Endometrium (tissue), 2 donors: Measurements from ENCODE around the gene HS2ST1.
"Not testable (repeated sequence)": the region's sequence is repeated elsewhere in the genome, so short reads cannot be mapped to it uniquely, and the experiment has no call there.

Experiments
- FAIRE-seq: peaks from 2 replicates; lab custom pipeline; 2012; peaks lifted over from hg19 to GRCh38; lab: Jason Lieb, UNC
- donor health status: control.
- donor health status: control.

Gene HS2ST1

GRCh38 chr1:87066708-87067107 lies 152.3 kb downstream of the HS2ST1 start:
- FAIRE-seq: not testable (repeated sequence)

GRCh38 chr1:87072411-87072810 lies 158.0 kb downstream of the HS2ST1 start:
- FAIRE-seq: no peak

DNA sequence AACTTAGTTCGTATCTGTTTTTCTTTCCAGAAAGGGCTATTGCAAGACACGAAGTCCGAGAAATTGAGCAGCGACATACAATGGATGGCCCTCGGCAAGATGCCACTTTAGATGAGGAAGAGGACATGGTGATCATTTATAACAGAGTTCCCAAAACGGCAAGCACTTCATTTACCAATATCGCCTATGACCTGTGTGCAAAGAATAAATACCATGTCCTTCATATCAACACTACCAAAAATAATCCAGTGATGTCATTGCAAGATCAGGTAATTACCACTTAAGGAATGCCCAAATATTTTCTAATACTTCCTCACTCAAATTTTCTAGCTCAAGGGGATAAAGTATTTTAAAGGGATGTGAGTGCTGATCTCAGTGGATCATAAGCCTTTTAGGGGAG lies 158.5 kb downstream of the HS2ST1 start:
- no peak for FAIRE-seq

GRCh38 chr1:87074001-87074795 lies 159.8 kb downstream of the HS2ST1 start:
- peak; percentile 79 for FAIRE-seq

GRCh38 chr1:87077959-87078639 lies 163.7 kb downstream of the HS2ST1 start:
- no peak for FAIRE-seq

DNA sequence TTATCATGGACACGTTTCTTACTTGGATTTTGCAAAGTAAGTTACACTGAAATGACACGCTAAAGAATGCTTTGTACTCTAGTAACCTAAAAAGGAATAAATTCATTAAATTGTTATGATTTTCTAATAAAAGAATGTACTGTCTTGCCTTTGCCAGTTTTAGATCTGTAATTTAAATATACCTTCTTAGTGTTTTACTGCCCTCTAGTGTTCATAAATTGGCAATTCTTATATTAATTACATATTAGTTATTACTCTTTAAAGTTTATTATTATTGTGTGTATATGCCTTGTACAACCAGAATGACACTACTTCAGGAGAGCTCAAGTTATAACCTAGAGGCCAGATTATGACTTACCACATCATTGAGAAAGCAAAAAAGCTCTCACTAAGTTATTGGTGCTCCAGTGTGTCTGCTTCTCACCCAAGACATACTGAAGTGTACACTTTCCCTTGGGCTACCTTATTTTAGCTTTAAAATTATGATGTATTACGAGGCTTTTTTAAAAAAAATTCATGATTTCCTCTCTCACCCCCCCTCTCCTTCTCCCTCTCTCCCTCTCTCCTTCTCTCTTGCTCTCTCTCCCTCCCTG lies 169.9 kb downstream of the HS2ST1 start:
- peak; percentile 93 for FAIRE-seq

DNA sequence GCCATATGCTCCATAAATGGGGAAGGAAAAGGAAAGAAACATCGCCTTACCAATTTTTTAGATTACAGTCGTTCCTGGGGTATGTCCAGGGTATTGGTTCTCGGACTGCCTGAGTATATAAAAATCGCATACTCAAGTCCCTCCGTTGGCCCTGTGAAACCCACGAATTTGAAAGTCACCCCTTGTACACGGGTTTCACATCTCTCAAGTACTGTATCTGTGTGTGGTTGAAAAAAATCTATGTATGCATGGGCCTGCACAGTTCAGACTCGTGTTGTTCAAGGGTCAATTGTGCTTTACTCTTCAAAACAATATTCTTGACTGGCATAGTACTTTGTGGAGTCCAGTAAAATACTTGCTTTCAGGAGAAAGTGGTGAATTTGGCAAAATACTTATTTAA lies 171.7 kb downstream of the HS2ST1 start:
- no peak for FAIRE-seq

DNA sequence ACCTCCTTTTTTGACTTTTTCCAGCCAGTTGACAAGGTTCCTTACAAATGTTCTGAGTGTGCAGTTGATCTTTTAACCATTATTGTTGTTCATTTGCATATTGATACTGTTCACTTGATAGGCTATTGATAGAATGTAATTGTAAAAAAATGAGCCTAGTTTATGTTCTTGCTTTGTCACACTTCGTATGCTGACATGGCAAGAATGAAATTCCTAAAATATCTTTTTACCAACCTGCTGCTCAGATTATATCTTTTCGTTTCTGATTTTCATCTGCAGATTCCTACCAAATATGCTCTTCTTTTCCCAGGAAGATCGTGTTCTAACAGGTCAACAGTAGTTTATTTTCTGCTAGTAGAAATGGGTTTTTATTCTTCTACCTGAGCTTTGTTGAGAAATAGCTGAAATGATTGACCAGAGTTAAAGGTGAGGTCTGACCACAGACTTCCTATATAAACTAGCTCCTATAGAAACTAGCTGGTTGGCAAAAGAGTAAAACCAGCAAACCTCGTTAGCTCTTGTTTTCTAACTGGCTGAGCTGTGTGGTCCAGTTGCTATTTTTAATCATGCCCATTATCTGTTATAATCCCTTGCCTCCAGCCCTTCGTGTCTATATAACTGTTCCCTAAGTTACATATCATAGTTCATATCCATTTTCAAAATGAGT lies 174.8 kb downstream of the HS2ST1 start:
- FAIRE-seq: no peak

GRCh38 chr1:87089823-87090222 lies 175.4 kb downstream of the HS2ST1 start:
- no peak for FAIRE-seq

DNA sequence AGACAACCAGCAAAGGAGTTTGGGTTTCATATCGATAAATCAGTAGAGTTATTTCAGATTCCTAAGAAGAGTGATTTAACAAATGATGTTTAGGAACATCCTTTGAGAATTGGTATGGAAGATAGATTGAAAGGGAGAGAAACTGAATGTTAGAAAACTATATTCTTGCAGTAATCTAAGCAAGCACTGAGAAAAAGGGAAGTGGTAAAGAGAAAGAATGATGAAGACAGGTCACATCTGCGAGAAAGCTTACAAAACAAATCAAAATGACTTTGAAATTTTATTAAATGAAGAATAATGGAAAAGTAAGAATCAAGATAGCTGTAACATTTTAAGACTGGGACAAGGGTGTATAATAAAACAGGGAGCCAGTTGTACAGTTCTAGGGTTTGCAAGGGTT lies 177.0 kb downstream of the HS2ST1 start:
- no peak for FAIRE-seq

- no peak for FAIRE-seq
Observed at GRCh38 chr1:87092846-87093245, 178.4 kb downstream of the HS2ST1 start.

- FAIRE-seq: no peak
Observed at GRCh38 chr1:87093286-87093685, 178.9 kb downstream of the HS2ST1 start.

- no peak for FAIRE-seq
Observed at GRCh38 chr1:87094238-87094637, 179.8 kb downstream of the HS2ST1 start.

- no peak for FAIRE-seq
Observed at GRCh38 chr1:87100271-87100670, 185.8 kb downstream of the HS2ST1 start.

- FAIRE-seq: no peak
Observed at GRCh38 chr1:87103074-87103473, 188.6 kb downstream of the HS2ST1 start.

DNA sequence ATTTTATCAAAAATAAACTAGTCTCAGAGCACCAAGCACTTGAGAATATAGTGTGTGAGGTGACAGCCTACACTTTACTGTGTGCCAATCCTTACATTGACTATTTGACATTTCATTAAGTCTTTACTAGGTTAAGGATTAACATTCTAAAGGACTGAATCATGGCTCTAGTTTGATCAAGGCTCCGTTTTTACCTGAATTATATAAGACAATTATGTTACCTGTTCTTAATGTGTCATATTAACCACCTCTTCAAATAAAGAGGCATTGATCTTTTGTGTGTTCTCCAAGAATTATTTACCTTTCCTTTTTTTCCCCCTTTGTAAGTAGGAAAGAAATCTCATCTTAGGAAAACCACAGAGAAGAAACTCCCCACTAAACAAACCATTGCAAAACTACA lies 189.7 kb downstream of the HS2ST1 start:
- no peak for FAIRE-seq

GRCh38 chr1:87104945-87105344 lies 190.5 kb downstream of the HS2ST1 start:
- no peak for FAIRE-seq

DNA sequence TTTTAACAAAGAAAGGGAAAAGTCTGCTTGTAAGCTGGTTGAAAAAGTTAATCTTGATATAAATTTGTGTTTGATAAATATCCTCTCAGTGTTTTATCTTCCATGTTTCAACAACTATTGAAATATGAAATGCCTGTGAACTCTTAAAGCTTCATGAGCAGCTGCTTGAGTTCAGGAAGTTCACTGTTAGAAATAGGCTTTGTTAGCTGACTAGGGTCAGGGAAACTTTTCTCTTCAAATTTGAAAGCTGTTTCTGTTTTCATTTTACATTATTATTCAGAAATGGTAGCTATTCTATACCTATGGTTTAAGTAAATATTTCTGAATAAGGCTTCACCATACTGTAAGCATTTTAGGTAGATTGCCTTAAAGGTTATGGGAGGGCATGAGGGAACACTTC lies 191.7 kb downstream of the HS2ST1 start:
- FAIRE-seq: no peak

- FAIRE-seq: no peak
Observed at GRCh38 chr1:87106867-87107266, 192.4 kb downstream of the HS2ST1 start.

DNA sequence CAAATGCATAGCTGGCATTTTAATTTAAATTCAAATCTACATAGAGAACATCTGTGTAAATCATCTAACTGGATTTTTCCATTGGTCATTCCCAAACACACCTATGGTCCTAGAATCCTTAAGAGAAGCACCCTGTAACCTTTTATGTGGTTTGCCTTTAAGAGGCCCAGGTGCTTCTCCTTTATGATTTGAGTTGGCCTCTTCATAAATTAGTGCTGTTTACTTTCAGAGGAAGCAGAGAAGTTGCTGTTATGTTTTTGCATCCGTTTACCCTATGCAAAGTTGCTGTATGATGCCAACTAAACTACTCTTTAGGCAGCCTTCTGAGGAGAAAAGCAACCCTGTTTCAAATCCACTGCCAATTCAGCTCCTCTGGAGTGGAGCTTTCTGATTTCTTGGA lies 193.8 kb downstream of the HS2ST1 start:
- no peak for FAIRE-seq

GRCh38 chr1:87108814-87109411 lies 194.5 kb downstream of the HS2ST1 start:
- FAIRE-seq: no peak

GRCh38 chr1:87111659-87112371 lies 197.4 kb downstream of the HS2ST1 start:
- FAIRE-seq: no peak
